SKM-1 treated with dmso at 0.1 percent for 144 hours (cell line): ENCODE results near the gene SIRT6.
A peak's percentile ranks its signal among the peaks of the same experiment; 100 is the strongest.
"Not testable (repeated sequence)": the region's sequence is repeated elsewhere in the genome, so short reads cannot be mapped to it uniquely, and the experiment has no call there.

ENCODE experiments used
- DNase-seq: peaks from one replicate; lab custom pipeline; 2025; ENCODE audit not compliant: unreplicated experiment; lab: John Stamatoyannopoulos, UW

SIRT6 gene

DNA sequence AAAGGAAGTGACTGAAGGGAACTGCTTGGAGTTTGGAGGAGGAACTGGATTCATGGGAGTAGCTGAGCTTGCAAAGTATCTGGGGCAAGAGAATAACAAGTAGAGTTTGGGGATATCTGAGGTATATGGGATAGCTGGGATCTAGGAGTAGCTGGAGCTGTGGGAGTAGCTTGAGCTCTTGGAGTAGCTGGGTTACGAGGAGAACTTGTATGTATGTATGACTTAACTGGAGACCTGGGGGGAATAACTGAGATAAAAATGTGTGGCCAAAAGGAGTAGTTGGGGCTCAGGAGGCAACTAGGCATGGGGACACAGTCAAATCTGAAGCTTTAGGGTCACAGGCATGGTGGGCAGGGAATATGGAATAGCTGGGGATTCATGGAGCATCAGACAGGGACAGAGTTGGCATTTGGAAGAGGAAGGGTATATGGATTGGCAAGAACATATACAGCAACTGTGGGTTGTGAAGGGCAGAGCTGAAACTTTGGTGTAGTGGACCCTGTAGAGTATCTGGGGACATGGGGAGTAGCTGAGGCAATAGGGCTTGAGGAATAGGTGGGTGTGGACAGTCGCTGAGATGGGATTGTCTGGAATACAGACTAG is 18.7 kb upstream of the SIRT6 start:
- DNase-seq = no peak

DNA sequence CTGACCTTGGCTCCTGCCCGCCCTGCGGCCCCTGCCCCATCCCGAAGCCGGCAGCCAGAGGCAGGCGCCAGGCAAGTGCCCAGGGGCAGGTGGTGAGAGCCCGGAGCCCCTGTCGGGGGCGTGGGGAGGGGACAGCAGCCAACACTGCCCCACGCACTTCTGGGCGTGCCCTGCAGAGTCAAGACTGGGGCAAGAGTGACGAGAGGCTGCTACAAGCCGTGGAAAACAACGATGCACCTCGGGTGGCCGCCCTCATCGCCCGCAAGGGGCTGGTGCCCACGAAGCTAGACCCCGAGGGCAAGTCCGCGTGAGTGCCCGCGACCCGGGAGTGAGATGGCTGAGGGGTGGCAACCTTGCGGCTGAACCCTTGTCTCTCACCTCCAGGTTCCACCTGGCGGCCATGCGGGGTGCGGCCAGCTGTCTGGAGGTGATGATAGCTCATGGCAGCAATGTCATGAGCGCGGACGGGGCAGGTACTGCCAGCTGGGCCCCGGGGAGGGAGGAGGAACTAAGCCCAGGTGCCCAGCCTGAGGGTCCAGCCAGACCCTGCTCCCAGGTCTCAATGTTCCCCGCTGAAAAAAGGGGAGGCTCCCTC is 17.4 kb upstream of the SIRT6 start:
- DNase-seq = no peak

DNA sequence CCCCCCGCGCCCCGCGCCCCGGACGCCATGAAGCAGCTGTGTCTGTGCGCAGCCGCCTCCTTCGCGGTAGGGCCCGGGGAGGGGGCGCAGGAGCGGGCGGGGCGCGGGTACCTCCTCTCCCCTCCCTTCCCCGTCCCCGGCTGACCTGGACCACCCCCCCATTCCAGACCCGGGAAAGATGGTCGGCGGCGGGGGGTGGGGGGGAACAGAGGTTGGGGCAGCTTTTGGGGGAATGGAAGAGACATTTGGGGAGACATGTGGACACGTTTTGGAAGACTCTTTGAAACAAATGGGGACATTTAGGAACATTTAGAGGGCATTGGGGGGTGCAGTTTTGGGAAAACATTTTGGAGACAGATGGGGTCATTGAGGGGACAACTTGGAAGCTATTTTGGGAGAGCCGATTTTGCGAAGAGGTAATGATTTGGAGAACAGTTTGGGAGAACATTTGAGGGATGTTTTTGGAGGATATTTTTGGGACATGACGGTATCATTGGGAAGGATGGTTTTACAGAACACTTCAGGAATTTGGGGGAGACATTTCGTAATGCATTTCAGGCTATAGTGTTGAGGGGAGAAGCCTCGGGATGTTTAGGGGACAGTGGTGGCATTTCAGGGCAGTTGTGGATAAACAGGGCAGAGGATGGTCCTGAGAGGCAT is 16.2 kb upstream of the SIRT6 start:
- DNase-seq = no peak

DNA sequence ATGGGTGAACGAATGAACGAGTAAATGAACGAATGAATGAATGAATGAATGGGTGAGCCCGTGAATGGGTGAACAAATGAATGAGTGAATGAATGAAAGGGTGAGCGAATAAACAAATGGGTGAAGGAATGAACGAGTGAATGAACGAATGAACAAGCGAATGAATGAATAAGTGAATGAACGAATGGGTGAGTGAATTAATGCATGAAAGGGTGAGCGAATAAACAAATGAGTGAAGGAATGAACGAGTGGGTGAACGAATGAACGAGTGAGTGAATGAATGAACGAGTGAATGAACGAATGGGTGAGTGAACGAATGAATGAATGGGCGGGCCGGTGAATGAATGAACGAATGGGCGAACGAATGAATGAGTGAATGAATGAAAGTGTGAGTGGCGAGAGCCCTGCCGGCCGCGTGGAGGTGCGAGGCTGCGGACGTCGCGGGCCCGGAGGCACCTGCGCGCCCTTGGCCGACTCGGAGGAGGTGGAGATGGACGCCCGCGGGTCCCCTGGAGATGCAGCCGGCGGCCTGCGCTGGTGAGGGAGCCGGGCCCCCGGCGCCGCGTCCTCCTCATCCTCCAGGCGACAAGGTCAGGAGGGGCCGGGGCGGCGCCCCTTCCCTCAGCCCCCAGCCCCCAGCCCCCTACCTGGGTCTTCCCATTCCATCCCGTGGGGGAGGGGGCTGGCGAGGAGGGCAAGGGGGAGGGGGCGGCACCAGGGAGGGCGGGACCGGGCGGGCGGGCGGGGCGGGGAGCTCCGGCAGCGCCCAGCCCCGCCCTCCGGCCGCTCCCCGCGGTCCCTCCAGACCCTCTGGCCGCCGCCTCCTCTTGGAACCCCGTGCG is 15.5 kb upstream of the SIRT6 start:
- no peak for DNase-seq

DNA sequence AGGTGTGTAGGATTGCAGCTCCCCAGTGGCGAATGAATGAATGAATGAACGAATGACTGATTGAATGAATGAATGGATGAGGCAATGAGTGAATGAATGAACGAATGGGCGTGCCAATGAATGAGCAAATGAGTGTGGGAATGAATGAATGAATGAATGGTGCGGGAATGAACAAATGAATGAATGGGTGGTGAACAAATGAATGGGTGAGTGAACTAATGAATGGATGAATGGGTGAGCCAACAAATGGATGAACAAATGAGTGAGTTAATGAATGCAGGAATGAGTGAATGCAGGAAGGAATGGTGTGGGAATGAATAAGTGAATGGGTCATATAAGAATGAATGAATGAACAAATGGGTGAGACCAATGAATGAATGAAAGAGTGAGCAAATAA is 14.9 kb upstream of the SIRT6 start:
- no peak for DNase-seq

DNA sequence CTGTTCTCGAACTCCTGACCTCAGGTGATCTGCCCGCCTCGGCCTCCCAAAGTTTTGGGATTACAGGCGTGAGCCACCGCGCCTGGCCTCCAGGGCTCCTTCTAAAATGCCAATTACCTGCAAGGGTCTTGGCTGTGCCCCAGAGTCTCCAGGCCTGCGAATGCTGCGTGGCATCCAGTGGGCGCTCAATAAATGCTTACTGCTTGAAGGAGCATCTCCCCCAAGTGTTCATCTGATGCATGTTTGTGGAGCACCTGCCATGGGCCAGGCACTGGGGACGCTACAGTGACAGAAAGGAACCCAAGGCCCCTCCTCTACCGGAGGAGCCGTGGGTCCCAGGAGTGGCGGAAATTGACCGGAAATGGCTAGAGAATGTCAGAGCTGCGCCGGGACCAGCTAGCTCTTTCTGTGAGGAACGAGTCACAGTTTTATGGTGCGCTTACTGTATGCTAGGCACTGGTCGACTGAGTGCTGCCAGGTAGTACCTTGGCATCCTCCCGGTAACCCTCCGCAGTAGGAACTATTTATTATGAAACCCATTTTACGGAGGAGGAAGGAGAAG is 14.3 kb upstream of the SIRT6 start:
- DNase-seq = no peak

DNA sequence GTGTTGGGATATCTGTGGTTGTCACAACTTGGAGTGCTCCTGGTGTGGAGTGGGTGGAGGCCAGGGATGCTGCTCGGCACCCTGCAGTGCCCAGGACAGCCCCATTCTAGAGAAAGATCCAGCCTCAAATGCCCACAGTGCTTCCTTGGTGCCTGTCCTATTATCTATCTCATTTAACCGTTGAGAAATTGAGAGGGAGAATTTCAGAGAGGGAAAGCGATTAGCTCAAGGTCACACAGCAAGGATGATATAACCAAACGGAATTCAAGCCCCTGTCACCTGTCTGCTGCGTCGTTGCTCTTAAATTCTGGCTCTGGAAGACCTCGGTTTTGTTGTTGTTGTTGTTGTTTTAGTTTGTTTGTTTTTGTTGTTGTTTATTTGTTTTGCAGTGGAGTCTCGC is 13.6 kb upstream of the SIRT6 start:
- DNase-seq = no peak

DNA sequence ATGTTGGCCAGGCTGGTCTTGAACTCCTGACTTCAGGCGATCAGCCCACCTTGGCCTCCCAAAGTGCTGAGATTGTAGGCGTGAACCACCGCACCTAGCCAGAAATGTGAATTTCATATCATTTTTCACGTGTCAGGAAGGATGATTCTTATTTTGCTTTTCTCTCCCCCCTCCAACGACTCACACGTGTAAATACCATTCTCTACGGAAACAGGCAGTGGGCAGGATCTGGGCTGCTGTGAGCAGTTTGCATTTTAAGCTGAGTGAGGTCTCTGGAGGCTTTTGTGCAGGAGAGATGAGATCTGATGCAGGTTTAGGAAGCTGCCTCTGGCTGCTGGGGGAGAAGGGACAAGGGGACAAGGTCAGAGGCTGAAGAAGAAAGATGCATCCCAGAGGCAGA is 12.0 kb upstream of the SIRT6 start:
- DNase-seq = no peak

DNA sequence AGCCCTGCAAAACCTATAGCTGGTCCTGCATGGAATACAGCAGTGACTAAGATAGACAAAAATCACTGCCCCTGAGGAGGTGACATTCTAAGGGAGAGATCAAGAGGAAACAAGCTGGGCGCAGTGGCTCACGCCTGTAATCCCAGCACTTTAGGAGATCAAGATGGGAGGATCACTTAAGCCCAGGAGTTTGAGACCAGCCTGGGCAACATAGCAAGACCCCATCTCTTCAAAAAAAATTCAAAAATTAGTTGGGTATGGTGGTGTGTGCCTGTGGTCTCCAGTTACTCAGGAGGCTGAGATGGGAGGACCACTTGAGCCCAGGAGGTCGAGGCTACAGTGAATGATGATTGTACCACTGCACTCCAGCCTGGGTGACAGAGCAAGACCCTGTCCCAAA is 10.2 kb upstream of the SIRT6 start:
- DNase-seq = not testable (repeated sequence)

DNA sequence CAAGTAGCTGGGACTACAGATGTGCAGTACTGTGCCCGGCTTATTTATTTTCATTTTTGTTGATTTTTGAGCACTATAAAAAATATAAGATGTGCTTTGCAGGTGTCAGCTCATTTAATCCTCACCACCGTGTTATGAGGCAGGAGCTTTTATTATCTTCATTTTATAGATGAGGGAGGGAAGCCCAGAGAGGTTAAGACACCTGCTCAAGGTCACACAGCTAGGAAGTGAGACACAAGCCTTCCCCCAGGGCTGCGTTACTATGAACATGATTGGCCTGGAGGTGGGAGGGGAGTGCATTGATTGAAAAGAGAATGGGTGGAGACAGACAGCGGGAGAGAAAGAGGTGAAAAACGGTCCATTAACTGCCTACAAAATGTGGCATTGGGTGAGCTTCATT is 7.3 kb upstream of the SIRT6 start:
- no peak for DNase-seq

DNA sequence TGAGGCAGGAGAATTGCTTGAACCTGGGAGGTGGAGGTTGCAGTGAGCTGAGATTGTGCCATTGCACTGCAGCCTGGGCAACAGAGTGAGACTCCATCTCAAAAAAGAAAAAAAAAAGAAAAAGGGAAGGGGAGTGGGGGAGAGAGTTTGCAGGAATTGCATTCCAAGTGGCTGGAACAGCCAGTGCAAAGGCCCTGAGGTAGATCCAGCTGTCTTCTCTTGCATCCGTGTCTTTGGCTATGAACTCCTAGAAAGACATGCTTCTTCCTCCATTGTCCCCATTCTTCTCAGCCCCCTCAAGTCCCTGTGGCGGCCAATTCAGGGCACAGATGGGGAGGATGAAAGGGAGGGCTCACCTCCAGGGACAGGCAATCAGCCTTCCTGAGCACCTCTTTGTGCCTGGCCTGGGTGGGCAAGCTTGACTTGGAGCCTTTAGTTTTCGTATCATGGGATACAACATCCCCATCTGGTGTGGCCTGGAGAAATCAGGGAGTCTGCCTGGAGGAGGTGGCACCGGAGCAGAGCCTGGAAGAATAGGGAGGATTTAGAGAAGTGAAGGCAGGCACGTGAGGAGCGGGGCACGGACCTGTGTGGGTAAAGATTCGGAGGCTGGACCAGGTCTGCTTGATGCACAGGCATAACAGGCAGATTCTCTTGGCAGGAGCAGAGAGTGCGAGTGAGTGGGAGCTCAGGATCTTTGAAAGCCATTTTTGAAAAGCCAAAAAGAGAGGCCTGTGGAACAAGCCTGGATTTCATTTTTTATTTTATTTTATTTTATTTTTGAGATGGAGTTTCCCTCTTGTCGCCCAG is 5.2 kb upstream of the SIRT6 start:
- no peak for DNase-seq

DNA sequence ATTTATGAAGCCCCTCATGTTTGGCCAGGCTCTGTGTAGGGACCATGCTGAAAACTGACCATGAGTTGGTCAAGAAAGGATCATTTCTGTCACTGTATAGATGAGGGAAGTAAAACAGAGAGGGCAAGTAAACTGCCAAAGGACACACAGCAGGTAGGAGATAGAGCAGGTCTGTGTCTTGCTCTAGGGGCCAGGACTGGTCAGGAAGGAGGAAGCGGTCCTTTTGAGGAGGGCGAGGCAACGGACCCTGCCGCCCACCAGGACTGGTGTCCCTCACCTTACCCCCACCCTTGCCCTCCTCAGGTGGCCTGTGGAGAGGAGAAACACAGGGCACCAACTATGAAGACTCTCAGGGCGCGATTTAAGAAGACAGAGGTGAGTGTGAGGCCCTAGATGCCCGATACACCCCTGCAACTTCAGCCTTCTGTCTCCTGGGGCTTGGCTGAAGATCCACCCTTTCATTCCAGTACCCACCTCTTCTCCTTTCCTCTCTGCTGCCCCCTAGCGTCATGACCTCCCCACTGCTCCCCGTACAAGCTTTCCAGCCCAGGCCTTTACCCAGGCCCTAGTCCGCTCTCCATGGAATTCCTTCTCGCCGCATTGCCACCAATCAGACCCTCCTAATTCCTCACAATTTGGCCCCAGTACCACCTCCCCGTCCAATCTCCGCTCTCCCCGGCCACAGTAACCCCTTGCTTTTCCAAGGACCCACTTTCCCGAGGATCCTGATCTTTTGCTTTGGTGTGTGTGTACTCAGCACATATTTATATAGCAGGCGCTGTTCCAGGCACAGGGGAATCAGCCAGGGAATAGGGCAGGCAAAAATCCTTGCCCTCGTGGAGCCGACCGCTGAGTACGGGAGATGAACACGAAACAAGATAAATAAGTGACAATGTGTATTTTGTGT is 4.0 kb upstream of the SIRT6 start:
- peak; percentile 70 for DNase-seq

DNA sequence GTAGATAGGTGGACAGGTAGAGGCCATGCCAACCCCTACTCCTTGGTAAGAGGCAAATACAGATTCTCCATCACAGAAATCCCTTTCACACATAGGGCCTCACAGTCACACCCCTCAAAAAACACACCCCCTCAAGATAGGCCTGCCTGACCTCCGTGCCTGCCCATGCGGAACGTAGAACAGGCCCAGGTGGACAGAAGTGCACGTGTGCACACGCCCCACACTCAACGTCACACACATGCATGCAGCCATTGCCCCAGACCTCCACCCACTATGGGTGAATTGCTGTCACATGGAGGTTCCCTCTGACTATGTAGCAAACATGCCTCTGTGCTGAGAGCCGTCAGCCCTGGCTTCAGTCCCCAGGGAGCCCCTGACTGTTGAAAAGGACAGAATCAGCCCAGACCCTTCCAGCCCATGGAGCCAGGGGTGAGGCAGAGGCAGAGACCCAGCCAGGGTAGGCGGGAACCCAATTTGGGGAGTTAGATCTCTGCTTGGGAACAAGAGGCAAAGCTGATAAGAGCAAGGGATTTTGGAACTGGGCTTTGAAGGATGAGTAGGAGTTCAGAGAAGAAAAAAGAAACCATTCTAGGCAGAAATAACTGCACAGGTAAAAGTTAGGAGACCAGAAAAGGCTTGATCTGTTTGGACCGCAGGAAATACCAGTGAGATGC is 3.2 kb upstream of the SIRT6 start:
- DNase-seq = no peak

DNA sequence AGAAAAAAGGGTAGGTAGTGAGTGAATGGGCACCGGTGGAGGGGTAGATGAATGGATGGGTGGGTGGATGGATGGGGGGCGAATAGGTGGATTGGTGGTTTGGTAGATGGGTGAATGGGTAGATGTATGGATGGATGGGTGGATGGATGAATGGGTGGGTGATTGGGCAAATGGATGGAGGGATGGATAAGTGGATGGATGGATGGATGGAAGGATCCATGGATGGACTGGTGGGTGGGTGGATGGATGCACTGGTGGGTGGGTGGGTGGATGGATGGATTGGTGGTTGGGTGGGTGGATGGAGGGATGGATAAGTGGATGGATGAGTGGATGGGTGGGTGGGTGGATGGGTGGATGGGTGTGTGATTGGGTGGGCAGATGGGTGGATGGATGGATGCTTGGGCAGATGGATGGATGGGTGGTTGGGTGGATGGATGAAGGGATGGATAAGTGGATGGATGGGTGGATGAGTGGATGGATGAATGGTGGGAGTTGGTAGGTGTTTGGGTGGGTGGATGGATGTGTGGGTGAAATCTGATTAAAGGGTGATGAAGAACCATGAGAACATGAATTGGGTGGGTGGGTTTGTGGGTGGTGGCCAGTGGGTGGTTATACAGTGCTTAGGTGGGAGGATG is 2.5 kb upstream of the SIRT6 start:
- DNase-seq = no peak

DNA sequence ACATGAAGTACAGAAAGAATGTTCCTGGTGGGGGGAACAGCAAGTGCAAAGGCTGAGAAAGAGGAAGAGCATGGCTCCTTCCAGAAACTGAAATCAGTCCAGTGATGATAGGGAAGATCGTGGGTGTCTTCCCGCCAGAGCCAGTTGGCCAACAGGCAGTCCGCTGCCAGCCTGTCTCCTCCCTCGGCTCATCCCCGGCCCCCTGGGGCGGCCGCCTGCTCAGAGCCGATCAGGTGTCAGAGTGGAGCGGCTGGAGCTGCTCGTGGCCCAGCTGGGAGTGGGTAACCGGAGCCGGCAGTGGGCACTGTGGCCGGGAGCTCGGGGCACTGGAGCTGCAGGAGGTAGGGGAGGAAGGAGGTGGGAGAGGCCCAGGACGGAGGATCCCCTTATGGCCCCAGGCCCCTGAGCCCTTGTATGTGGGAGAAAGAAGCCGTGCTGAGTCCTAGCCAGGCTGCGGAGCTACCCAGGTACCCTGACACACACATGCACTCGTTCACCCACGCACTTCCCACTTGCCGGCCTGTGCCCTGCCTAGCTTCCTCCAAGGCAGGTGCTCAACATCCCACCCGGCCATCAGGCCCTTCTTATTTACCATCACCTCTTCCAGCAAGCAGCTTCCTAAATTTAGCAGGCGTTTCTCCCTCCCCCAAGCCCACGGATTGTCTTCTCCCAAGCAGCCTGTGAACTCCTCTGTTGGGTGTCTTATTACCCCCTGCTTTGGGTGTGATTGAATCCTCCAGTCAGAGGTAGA is 1.8 kb upstream of the SIRT6 start:
- DNase-seq = no peak

DNA sequence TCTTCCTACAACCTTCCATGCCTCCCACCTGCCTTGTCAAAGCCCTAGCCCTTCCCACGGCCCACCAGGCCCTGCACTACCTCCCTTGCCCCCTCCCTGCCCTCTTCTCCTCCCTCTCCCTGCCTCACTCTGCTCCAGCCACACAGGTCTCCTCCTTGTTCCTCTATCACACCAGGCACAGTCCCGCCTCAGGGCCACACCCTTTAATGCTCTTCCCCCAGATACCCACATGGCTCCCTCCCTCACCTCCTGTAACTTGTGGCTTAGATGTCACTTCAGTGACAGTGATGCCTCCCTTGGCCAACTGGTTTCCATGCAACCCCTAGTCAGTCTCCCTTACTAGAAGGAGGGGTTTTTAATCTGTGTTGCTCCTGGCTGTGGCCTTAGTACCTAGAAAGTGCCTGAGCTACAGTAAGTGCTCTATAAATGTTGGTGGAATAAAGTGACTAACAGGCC is 1.3 kb downstream of the SIRT6 start:
- no peak for DNase-seq

DNA sequence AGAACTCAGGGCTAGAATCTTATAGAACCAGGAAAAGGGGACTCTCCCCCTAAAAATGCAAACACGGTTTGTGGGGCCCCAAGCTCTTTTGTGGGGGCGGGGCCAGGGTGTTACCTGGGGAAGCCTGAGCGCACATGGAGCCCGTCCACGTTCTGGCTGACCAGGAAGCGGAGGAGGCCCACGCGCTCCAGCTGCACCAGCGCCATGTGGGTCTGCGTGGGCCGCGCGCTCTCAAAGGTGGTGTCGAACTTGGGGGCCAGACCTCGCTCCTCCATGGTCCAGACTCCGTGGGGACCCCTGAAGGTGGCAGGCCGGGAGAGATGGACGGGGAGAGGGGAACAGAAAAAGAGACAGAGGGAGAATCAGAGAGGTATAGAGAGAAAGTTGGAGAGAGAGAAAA is 3.4 kb downstream of the SIRT6 start:
- no peak for DNase-seq

DNA sequence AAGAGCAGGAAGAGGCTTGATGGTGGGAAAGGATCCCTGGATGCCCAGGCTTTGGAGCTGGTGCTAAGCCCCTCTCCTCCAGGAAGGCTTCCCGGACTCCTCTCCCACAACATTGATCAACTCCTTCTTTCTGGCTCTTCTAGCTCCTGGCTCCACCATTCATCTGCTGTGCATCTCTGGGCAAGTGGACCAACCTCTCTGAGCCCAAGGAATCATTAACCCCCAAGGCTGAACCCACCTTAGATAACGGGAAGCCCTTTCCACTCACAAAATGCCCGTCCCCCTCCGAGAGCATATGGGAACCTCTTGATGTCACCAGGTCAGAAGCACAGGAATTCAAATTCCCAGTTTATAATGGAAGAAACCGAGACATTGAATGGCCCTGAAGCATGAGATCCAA is 5.2 kb downstream of the SIRT6 start:
- DNase-seq = no peak
